ENCODE data around the gene BZW1. TPM values are rescaled to one million over a fixed set of nuclear protein-coding genes. Genes with fewer than 3 reads are reported as not detected.

Gene BZW1
- total RNA-seq, 4 donors from 2014 or later = 122 to 236 (median 133) TPM

DNA sequence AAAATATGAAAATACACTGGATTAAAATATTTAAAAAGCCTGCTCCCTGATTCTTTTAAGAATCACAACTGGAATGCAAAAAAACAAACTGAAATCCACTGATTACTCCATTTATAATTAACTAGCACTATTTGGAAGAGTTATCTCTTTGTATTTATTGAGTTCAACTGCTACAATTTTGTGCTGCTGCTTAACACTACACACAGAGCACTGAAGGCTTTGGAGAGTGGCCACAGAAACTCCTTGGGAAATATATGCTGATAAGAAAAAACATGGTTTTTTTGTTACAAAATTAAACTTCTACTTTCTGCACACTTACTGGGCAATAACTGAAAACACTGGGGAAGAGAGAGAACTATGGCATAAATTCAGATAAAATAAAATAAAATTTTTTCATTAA lies 19.8 kb upstream of the BZW1 start:
- DNase-seq = no peak
- Histone ChIP-seq H3K9me3 (no peaks in the 10 kb centered on the region), H3K4me3 (no peak overlapping the region), H3K36me3 (no peaks in the 10 kb centered on the region), H3K27me3 (no peaks in the 10 kb centered on the region), H3K4me1 (no peaks in the 10 kb centered on the region), H3K27ac (no peak overlapping the region)
- TF ChIP-seq, protein P1, sequence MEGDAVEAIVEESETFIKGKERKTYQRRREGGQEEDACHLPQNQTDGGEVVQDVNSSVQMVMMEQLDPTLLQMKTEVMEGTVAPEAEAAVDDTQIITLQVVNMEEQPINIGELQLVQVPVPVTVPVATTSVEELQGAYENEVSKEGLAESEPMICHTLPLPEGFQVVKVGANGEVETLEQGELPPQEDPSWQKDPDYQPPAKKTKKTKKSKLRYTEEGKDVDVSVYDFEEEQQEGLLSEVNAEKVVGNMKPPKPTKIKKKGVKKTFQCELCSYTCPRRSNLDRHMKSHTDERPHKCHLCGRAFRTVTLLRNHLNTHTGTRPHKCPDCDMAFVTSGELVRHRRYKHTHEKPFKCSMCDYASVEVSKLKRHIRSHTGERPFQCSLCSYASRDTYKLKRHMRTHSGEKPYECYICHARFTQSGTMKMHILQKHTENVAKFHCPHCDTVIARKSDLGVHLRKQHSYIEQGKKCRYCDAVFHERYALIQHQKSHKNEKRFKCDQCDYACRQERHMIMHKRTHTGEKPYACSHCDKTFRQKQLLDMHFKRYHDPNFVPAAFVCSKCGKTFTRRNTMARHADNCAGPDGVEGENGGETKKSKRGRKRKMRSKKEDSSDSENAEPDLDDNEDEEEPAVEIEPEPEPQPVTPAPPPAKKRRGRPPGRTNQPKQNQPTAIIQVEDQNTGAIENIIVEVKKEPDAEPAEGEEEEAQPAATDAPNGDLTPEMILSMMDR (IDR thresholded peaks at IDR 0.05) = no peak
- no peak for TF ChIP-seq POLR2A (IDR thresholded peaks at IDR 0.05)

DNA sequence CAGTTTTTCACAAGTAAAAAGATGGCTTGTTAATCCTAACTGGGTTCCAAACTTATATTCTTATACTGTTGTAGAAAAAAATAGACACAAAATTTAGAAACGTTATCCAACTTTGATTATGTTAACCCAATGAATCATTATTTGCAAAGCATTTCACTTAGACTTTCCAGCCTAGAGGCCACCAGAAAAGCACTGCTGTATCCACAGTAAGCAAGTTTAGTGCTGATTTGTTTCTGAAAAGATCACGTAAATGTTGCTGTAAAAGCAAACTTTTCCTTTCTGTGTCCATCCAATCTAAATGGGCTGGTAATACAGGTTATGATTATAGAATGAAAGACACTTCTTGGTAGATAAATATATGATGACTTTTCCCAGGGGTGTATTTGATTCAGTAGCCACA lies 17.6 kb upstream of the BZW1 start:
- no peaks in the 10 kb centered on the region for H3K4me1 ChIP-seq
- DNase-seq = no peak
- H3K4me3 ChIP-seq = no peak overlapping the region
- H3K27ac ChIP-seq = no peak overlapping the region
- H3K36me3 ChIP-seq = no peaks in the 10 kb centered on the region
- no peaks in the 10 kb centered on the region for H3K27me3 ChIP-seq
- H3K9me3 ChIP-seq = no peaks in the 10 kb centered on the region
- TF ChIP-seq, protein P1 (IDR thresholded peaks at IDR 0.05) = no peak
- TF ChIP-seq POLR2A (IDR thresholded peaks at IDR 0.05) = no peak

DNA sequence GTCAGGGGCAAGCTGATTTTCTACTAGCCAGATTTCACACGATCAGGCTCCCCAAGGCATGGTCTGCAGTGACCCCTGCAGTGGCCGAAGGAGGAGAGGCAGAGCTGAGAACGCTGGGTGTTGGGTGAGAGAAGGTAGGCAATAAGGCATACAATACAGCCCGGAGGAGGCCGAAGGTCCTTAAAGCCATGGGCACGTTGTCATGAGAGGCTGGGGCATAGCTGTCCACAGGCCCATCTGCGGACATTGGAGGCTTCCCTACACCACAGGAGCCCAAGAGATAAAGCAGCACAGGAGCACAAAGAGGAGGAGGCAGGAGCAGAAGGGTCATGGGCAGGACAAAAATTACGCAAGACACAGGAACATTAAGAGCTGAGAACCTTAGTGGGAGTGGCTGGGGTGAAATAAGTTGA lies 16.7 kb upstream of the BZW1 start:
- H3K9me3 ChIP-seq = no peaks in the 10 kb centered on the region
- no peaks in the 10 kb centered on the region for H3K36me3 ChIP-seq
- no peak overlapping the region for H3K27ac ChIP-seq
- H3K4me1 ChIP-seq = no peaks in the 10 kb centered on the region
- H3K4me3 ChIP-seq = no peak overlapping the region
- no peaks in the 10 kb centered on the region for H3K27me3 ChIP-seq
- DNase-seq = no peak
- TF ChIP-seq, protein P1 (IDR thresholded peaks at IDR 0.05) = no peak
- no peak for TF ChIP-seq POLR2A (IDR thresholded peaks at IDR 0.05)

DNA sequence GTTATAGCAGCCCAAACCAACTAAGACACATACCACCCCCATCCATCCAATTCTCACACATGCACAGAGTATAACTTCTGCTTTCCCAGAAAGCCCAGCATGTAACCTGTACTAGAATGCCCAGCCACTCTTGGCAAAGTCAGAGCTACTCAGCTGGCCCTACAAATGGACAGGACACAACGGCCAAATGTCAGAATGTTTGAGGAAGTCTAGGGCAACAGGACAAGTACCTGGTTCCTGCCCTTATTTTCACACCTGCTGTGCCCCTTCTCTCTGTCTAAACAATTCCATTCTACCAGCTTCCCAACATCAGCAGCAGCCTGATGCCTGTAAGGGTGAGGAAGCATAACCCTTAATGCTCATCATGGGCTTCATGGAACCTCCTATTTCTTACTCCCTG lies 15.1 kb upstream of the BZW1 start:
- H3K27me3 ChIP-seq = no peaks in the 10 kb centered on the region
- H3K27ac ChIP-seq = no peak overlapping the region
- no peak for TF ChIP-seq POLR2A (IDR thresholded peaks at IDR 0.05)
- TF ChIP-seq, protein P1 (IDR thresholded peaks at IDR 0.05) = no peak
- H3K4me3 ChIP-seq = no peak overlapping the region
- no peaks in the 10 kb centered on the region for H3K9me3 ChIP-seq
- no peaks in the 10 kb centered on the region for H3K36me3 ChIP-seq
- DNase-seq = no peak
- H3K4me1 ChIP-seq = no peaks in the 10 kb centered on the region

GRCh38 chr2:200797242-200797770 lies 14.4 kb upstream of the BZW1 start:
- Histone ChIP-seq H3K27ac (no peak overlapping the region), H3K27me3 (no peaks in the 10 kb centered on the region)

More at GRCh38 chr2:200797242-200797770, 14.4 kb upstream of the BZW1 start:
- Histone ChIP-seq H3K36me3 (no peaks in the 10 kb centered on the region), H3K9me3 (no peaks in the 10 kb centered on the region), H3K4me1 (no peaks in the 10 kb centered on the region), H3K4me3 (no peak overlapping the region)
- DNase-seq = no peak
- TF ChIP-seq, protein P1 (IDR thresholded peaks at IDR 0.05) = no peak
- no peak for TF ChIP-seq POLR2A (IDR thresholded peaks at IDR 0.05)
